Endothelial cell of umbilical vein (primary cell): ENCODE data around the gene TMEM98. TPM values are rescaled to one million over a fixed set of nuclear protein-coding genes. Genes with fewer than 3 reads are reported as not detected.

ENCODE experiments used
- BruUV-seq: library from RNA; stranded (reverse); fragments of 400-500 nt; replicated peaks from 2 replicates; lab custom pipeline; 2021; lab: Mats Ljungman, UMichigan
- CTCF ChIA-PET: fragments of 300-600, 350-600 bp; sonication (Branson Sonifier 250); formaldehyde crosslinking; loops from one replicate; lab custom pipeline; 2021; ENCODE audit warnings: antibody characterized with exemption, inconsistent platforms; lab: Charles Lee
- POLR2A ChIA-PET: fragments of 300-600, 350-600 bp; sonication (Branson Sonifier 250); formaldehyde crosslinking; loops from one replicate; lab custom pipeline; 2021; ENCODE audit warnings: antibody characterized with exemption, inconsistent platforms; lab: Charles Lee
- DNase-seq: peaks from one replicate; pipeline ENCODE4 v3.0.0-alpha.2; 2011; ENCODE audit warnings: low read depth, low spot score
- FAIRE-seq: peaks from 2 replicates; lab custom pipeline; 2011; peaks lifted over from hg19 to GRCh38; lab: Jason Lieb, UNC
- H2AFZ ChIP-seq: 2 replicates; pipeline ENCODE4 v1.6.0; 2012; ENCODE audit warnings: low read depth, low read length, control low read depth, inconsistent platforms
- H3K27ac ChIP-seq: 2 replicates; pipeline ENCODE4 v1.5.1; 2011; ENCODE audit warnings: low read depth, mild to moderate bottlenecking, control low read depth, low read length, moderate library complexity; ENCODE audit not compliant: insufficient read depth
- H3K27me3 ChIP-seq, 2 experiments: 2 replicates each; pipeline versions ENCODE4 v1.6.0 to v1.6.1; 2011; ENCODE audit warnings: low read length in 2 of 2, mixed read lengths in 1 of 2; ENCODE audit not compliant: control insufficient read depth in 2 of 2, insufficient read depth in 2 of 2
- H3K36me3 ChIP-seq, 2 experiments: 2 replicates in 1 of 2; 3 replicates in 1 of 2; pipeline ENCODE4 v1.5.1; 2011; ENCODE audit warnings: low read length in 2 of 2, mild to moderate bottlenecking in 1 of 2, moderate library complexity in 1 of 2; ENCODE audit not compliant: control insufficient read depth in 2 of 2, insufficient read depth in 2 of 2; ENCODE audit errors: extremely low read depth in 1 of 2
- H3K4me1 ChIP-seq: 3 replicates; pipeline ENCODE4 v1.5.1; 2011; ENCODE audit warnings: mild to moderate bottlenecking, low read length; ENCODE audit not compliant: control insufficient read depth, insufficient read depth; ENCODE audit errors: extremely low read depth
- H3K4me2 ChIP-seq: 2 replicates; pipeline ENCODE4 v1.6.1; 2011; ENCODE audit warnings: low read length, control low read depth, mixed read lengths; ENCODE audit not compliant: insufficient read depth
- H3K4me3 ChIP-seq, 3 experiments: fragments of 200-600 bp in 1 of 3; sonication (generic), shearing (Covaris generic) in 1 of 3; replicated peaks in 1 of 3; 2 replicates each; pipeline ENCODE4 v1.5.1; 2011 to 2016; ENCODE audit warnings: control low read depth in 3 of 3, low read length in 3 of 3, mild to moderate bottlenecking in 2 of 3, inconsistent platforms in 1 of 3, low read depth in 1 of 3, moderate library complexity in 1 of 3; ENCODE audit not compliant: insufficient read depth in 1 of 3
- H3K79me2 ChIP-seq: 2 replicates; pipeline ENCODE4 v1.6.0; 2012; ENCODE audit warnings: low read length, inconsistent platforms; ENCODE audit not compliant: control insufficient read depth, insufficient read depth
- H3K9ac ChIP-seq: replicated peaks from 2 replicates; pipeline ENCODE3; 2011; ENCODE audit warnings: low read length, control low read depth; ENCODE audit not compliant: insufficient read depth; ENCODE audit errors: extremely low read depth
- H3K9me1 ChIP-seq: replicated peaks from 3 replicates; pipeline ENCODE4 v1.6.0; 2011; ENCODE audit warnings: mild to moderate bottlenecking, low read length; ENCODE audit not compliant: control insufficient read depth, insufficient read depth; ENCODE audit errors: extremely low read depth
- H3K9me3 ChIP-seq: replicated peaks from 2 replicates; pipeline ENCODE4 v1.5.1; 2012; ENCODE audit warnings: low read length, inconsistent platforms; ENCODE audit not compliant: control insufficient read depth, insufficient read depth
- H4K20me1 ChIP-seq: replicated peaks from 2 replicates; pipeline ENCODE3; 2011; ENCODE audit warnings: mild to moderate bottlenecking, low read length; ENCODE audit not compliant: control insufficient read depth, insufficient read depth; ENCODE audit errors: extremely low read depth
- CTCF ChIP-seq, 2 donors: IDR thresholded peaks; 1 replicate in 1 of 2; 2 replicates in 1 of 2; pipeline ENCODE4 v1.5.1; 2011; ENCODE audit warnings: low read length in 2 of 2, mild to moderate bottlenecking in 2 of 2, moderate library complexity in 2 of 2, control low read depth in 1 of 2, inconsistent platforms in 1 of 2, low read depth in 1 of 2; ENCODE audit not compliant: insufficient read depth in 1 of 2; ENCODE audit errors: extremely low read depth in 1 of 2
- EZH2 ChIP-seq: IDR thresholded peaks from 2 replicates; pipeline ENCODE4 v1.6.1; 2012; ENCODE audit warnings: borderline replicate concordance, low read depth, mild to moderate bottlenecking, moderate library complexity, low read length, inconsistent platforms; ENCODE audit not compliant: severe bottlenecking
- FOS ChIP-seq: IDR thresholded peaks from 2 replicates; pipeline ENCODE4 v1.6.1; 2011; ENCODE audit warnings: mild to moderate bottlenecking, low read length, moderate library complexity, borderline replicate concordance; ENCODE audit not compliant: insufficient read depth
- GATA2 ChIP-seq: IDR thresholded peaks from 2 replicates; pipeline ENCODE4 v1.7.0; 2011; ENCODE audit warnings: low read depth, mild to moderate bottlenecking, moderate library complexity, mixed read lengths, low read length; ENCODE audit not compliant: insufficient read length, insufficient read depth
- JUN ChIP-seq: IDR thresholded peaks from 2 replicates; pipeline ENCODE4 v1.6.1; 2011; ENCODE audit warnings: borderline replicate concordance, low read depth; ENCODE audit not compliant: insufficient read length, insufficient read depth
- MAX ChIP-seq: IDR thresholded peaks from 2 replicates; pipeline ENCODE4 v1.6.1; 2011; ENCODE audit not compliant: insufficient read depth, insufficient read length
- MYC ChIP-seq: IDR thresholded peaks from one replicate; pipeline ENCODE4 v1.6.1; 2011; ENCODE audit warnings: mild to moderate bottlenecking, low read depth, low read length
- POLR2A ChIP-seq: IDR thresholded peaks from 2 replicates; pipeline ENCODE4 v1.6.1; 2012; ENCODE audit warnings: low read depth, mild to moderate bottlenecking, control low read depth, low read length
- POLR2AphosphoS5 ChIP-seq: IDR thresholded peaks from 2 replicates; pipeline ENCODE4 v1.6.1; 2012; ENCODE audit warnings: low read depth, mild to moderate bottlenecking, control low read depth, low read length, moderate library complexity; ENCODE audit not compliant: insufficient read depth
- dilution Hi-C: fragments of 300-500 bp; cut with MboI; formaldehyde crosslinking; loops from one replicate; pipeline ENCODE4 v1.15.0; 2019; ENCODE audit warnings: low sequenced_read_pairs; ENCODE audit not compliant: extremely low pct_ligation_motif_present
- intact Hi-C: fragments of 100-400 bp; cut with micrococcal nuclease; formaldehyde crosslinking; loops from one replicate; pipeline ENCODE4 v1.10.0; 2022
- polyA plus RNA-seq, 4 experiments: library from polyadenylated mRNA; depleted of rRNA in 3 of 4; stranded (reverse) in 3 of 4; unstranded in 1 of 4; fragments of >200 nt; gene quantifications; 2 replicates each; pipeline versions ENCODE4 v1.2.1 to v1.2.3, GENCODE V29; 2011 to 2012; ENCODE audit warnings: missing spikeins in 1 of 4
- total RNA-seq: library from RNA; stranded (reverse); gene quantifications from 2 replicates; pipeline ENCODE4 v1.2.3, GENCODE V29; 2021

The TMEM98 gene
- total and polyA plus RNA-seq, 2 donors (not counting 3 experiments of a cell fraction or from before 2014, with no cell fraction given) = 83.6 to 456 TPM

- BruUV-seq = no TSS peak
- no peak overlapping the region for H3K4me3 ChIP-seq
- DNase-seq (no peak), FAIRE-seq (no peak)
- CTCF ChIA-PET = interaction anchor here (1.4 to 2.3 kb wide), 5 partner anchors 13 to 835 kb away, joined by 3 to 11 read pairs (median 7); partner anchors contain the start of gene MYO1D
- no peak overlapping the region for H2AFZ ChIP-seq
- H3K27ac ChIP-seq = no peak overlapping the region
- intact Hi-C loops (no loop called here), dilution Hi-C loops (no loop called here)
- POLR2A ChIA-PET = no interaction called here
- H3K27me3 ChIP-seq = peaks cover 0 to 8% of the 10 kb centered on the region in 2 experiments
- no peaks in the 10 kb centered on the region for H4K20me1 ChIP-seq
- no peaks in the 10 kb centered on the region for H3K79me2 ChIP-seq
- H3K4me1 ChIP-seq = peaks cover 6% of the 10 kb centered on the region
- H3K9me1 ChIP-seq = no peaks in the 10 kb centered on the region
- no peaks in the 10 kb centered on the region for H3K36me3 ChIP-seq
- no peaks in the 10 kb centered on the region for H3K9me3 ChIP-seq
- TF ChIP-seq MAX (no peak), CTCF (IDR thresholded peaks at IDR 0.05; ENCODE audit: extremely low read depth in 1 of 2, insufficient read depth in 1 of 2, low read depth in 1 of 2, low read length in 2 of 2) (no peak), POLR2A (no peak), POLR2AphosphoS5 (no peak), EZH2 (no peak), JUN (no peak), FOS (no peak), GATA2 (no peak), MYC (no peak)
- H3K4me2 ChIP-seq = no peak overlapping the region
- H3K9ac ChIP-seq = no peak overlapping the region
Observed at GRCh38 chr17:32916134-32916533, 11.8 kb upstream of the TMEM98 start.
